Ascending aorta (tissue), 2 donors: Measurements from ENCODE around the gene BAIAP2L1. TPM values are rescaled to one million over a fixed set of nuclear protein-coding genes. Genes with fewer than 3 reads are reported as not detected.
"Not testable (repeated sequence)": the region's sequence is repeated elsewhere in the genome, so short reads cannot be mapped to it uniquely, and the experiment has no call there.

Experiments used
- DNase-seq, 2 donors: peaks; one replicate each; pipeline ENCODE4 v3.0.0-alpha.2; 2019; ENCODE audit warnings: low spot score in 2 of 2
- H3K27ac ChIP-seq, 2 donors: fragments of 200-600 bp; sonication (generic); one replicate each; pipeline ENCODE4 v1.5.1; 2016 to 2017; ENCODE audit warnings: mild to moderate bottlenecking in 1 of 2
- H3K27me3 ChIP-seq: fragments of 200-600 bp; sonication (generic); one replicate; pipeline ENCODE4 v1.5.1; 2017
- H3K36me3 ChIP-seq, 2 donors: fragments of 200-600 bp; sonication (generic); one replicate each; pipeline ENCODE4 v1.5.1; 2016
- H3K4me1 ChIP-seq, 2 donors: fragments of 200-600 bp; sonication (generic); one replicate each; pipeline ENCODE4 v1.5.1; 2016 to 2017; ENCODE audit warnings: mild to moderate bottlenecking in 1 of 2
- H3K4me3 ChIP-seq, 2 donors: fragments of 200-600 bp; sonication (generic); one replicate each; pipeline ENCODE4 v1.5.1; 2016 to 2017; ENCODE audit warnings: mild to moderate bottlenecking in 1 of 2
- H3K9me3 ChIP-seq, 2 donors: fragments of 200-600 bp; sonication (generic); one replicate each; pipeline ENCODE4 v1.5.1; 2016
- CTCF ChIP-seq, 3 experiments: fragments of 200-600 bp in 2 of 3; fragments of 450-650 bp in 1 of 3; sonication (generic) in 2 of 3; IDR thresholded peaks; one replicate each; pipeline ENCODE4 v1.5.1; 2016 to 2019; ENCODE audit warnings: antibody characterized with exemption in 3 of 3, mild to moderate bottlenecking in 1 of 3, moderate library complexity in 1 of 3
- intact Hi-C: fragments of 100-400 bp; cut with DNase I; formaldehyde crosslinking; loops from one replicate; pipeline ENCODE4 v1.15.1; 2023
- total RNA-seq: library from RNA; depleted of rRNA; stranded (reverse); fragments of >200 nt; gene quantifications from one replicate; pipeline ENCODE4 v1.1.0, GENCODE V29; 2016

The BAIAP2L1 gene
- total RNA-seq, 1 donor from 2014 or later, result 2.8 TPM

GRCh38 chr7:98414205-98414900, 13.5 kb upstream of the BAIAP2L1 start:
- TF ChIP-seq CTCF (IDR thresholded peaks at IDR 0.05), result no peak
- intact Hi-C loops, result no loop called here
- H3K4me3 ChIP-seq, result no peak overlapping the region
- H3K27ac ChIP-seq, result no peak overlapping the region
- no peak for DNase-seq
- H3K27me3 ChIP-seq, result no peaks in the 10 kb centered on the region
- H3K9me3 ChIP-seq, result no peaks in the 10 kb centered on the region
- no peaks in the 10 kb centered on the region for H3K4me1 ChIP-seq
- H3K36me3 ChIP-seq, result no peaks in the 10 kb centered on the region

- H3K27me3 ChIP-seq, H3K36me3 ChIP-seq, DNase-seq, H3K9me3 ChIP-seq, H3K27ac ChIP-seq, H3K4me3 ChIP-seq, intact Hi-C loops, H3K4me1 ChIP-seq: not testable (repeated sequence)
These were observed 12.8 kb upstream of the BAIAP2L1 start for GRCh38 chr7:98413655-98414054.

- TF ChIP-seq CTCF (IDR thresholded peaks at IDR 0.05), result no peak
- Histone ChIP-seq H3K27ac (no peak overlapping the region), H3K4me1 (no peaks in the 10 kb centered on the region), H3K27me3 (no peaks in the 10 kb centered on the region), H3K36me3 (no peaks in the 10 kb centered on the region), H3K4me3 (no peak overlapping the region), H3K9me3 (no peaks in the 10 kb centered on the region)
- intact Hi-C loops, result no loop called here
- DNase-seq, result no peak
These were observed 9.0 kb upstream of the BAIAP2L1 start for GRCh38 chr7:98409843-98410242.

- H3K4me1 ChIP-seq, intact Hi-C loops, H3K27ac ChIP-seq, DNase-seq, H3K36me3 ChIP-seq, H3K4me3 ChIP-seq, H3K9me3 ChIP-seq, H3K27me3 ChIP-seq: not testable (repeated sequence)
These were observed 7.3 kb upstream of the BAIAP2L1 start for GRCh38 chr7:98408146-98408545.

- no peak for DNase-seq
- Histone ChIP-seq H3K4me1 (no peaks in the 10 kb centered on the region), H3K27ac (no peak overlapping the region), H3K27me3 (no peaks in the 10 kb centered on the region), H3K9me3 (no peaks in the 10 kb centered on the region), H3K4me3 (no peak overlapping the region), H3K36me3 (no peaks in the 10 kb centered on the region)
- TF ChIP-seq CTCF (IDR thresholded peaks at IDR 0.05), result no peak
- intact Hi-C loops, result no loop called here
These were observed 5.9 kb upstream of the BAIAP2L1 start for GRCh38 chr7:98406827-98407226.

GRCh38 chr7:98404840-98405239, 4.0 kb upstream of the BAIAP2L1 start:
- Histone ChIP-seq H3K27me3 (peaks cover 7% of the 10 kb centered on the region), H3K9me3 (no peaks in the 10 kb centered on the region)
- no peak for TF ChIP-seq CTCF (IDR thresholded peaks at IDR 0.05)

More at GRCh38 chr7:98404840-98405239, 4.0 kb upstream of the BAIAP2L1 start:
- Histone ChIP-seq H3K27ac (no peak overlapping the region), H3K36me3 (no peaks in the 10 kb centered on the region), H3K4me3 (no peak overlapping the region), H3K4me1 (peaks cover 2 to 8% of the 10 kb centered on the region in 2 donors)
- intact Hi-C loops, result no loop called here
- DNase-seq, result no peak
